Keratinocyte (primary cell): Measurements from ENCODE around the gene ST3GAL2.

Experiments
- CTCF ChIP-seq, 3 experiments: IDR thresholded peaks in 1 of 3; conservative IDR thresholded peaks in 1 of 3; optimal IDR thresholded peaks in 1 of 3; 2 replicates in 2 of 3; 3 replicates in 1 of 3; pipeline versions ENCODE3 to v1.5.1; 2011; ENCODE audit warnings: low read length in 3 of 3, mild to moderate bottlenecking in 3 of 3, moderate library complexity in 2 of 3, control low read depth in 1 of 3, inconsistent platforms in 1 of 3; ENCODE audit not compliant: insufficient read depth in 2 of 3; ENCODE audit errors: extremely low read depth in 1 of 3
- EZH2 ChIP-seq: IDR thresholded peaks from one replicate; pipeline ENCODE4 v1.6.1; 2012; ENCODE audit warnings: inconsistent platforms, mild to moderate bottlenecking, low read length, moderate library complexity

GRCh38 chr16:70377782-70378181 is 61.1 kb downstream of the ST3GAL2 start:
- no peak for TF ChIP-seq CTCF (optimal IDR thresholded peaks at IDR 0.05 in 1 of 3, IDR thresholded peaks at IDR 0.05 in 1 of 3, conservative IDR thresholded peaks at IDR 0.05 in 1 of 3; ENCODE audit: extremely low read depth in 1 of 3, insufficient read depth in 2 of 3, low read length in 3 of 3)
- TF ChIP-seq EZH2 = no peak
